NCI-H1694 (cell line): ENCODE data around the gene DLG1.
"Not testable (repeated sequence)": the region's sequence is repeated elsewhere in the genome, so short reads cannot be mapped to it uniquely, and the experiment has no call there.

Experiments used
- DNase-seq: peaks from one replicate; lab custom pipeline; 2025; lab: John Stamatoyannopoulos, UW

The DLG1 gene

GRCh38 chr3:197244751-197245150, 53.7 kb downstream of the DLG1 start:
- no peak for DNase-seq

- DNase-seq: no peak
Observed at GRCh38 chr3:197242784-197243432, 55.5 kb downstream of the DLG1 start.

- DNase-seq: no peak
Observed at GRCh38 chr3:197241173-197241572, 57.2 kb downstream of the DLG1 start.

GRCh38 chr3:197239857-197240256, 58.6 kb downstream of the DLG1 start:
- DNase-seq: no peak

GRCh38 chr3:197238842-197239241, 59.6 kb downstream of the DLG1 start:
- no peak for DNase-seq

- DNase-seq: no peak
Observed at GRCh38 chr3:197237897-197238296, 60.5 kb downstream of the DLG1 start.

- DNase-seq: no peak
Observed at GRCh38 chr3:197236362-197236761, 62.0 kb downstream of the DLG1 start.

- no peak for DNase-seq
Observed at GRCh38 chr3:197234947-197235914, 63.2 kb downstream of the DLG1 start.

GRCh38 chr3:197231321-197231720, 67.1 kb downstream of the DLG1 start:
- no peak for DNase-seq

GRCh38 chr3:197229836-197230235, 68.6 kb downstream of the DLG1 start:
- no peak for DNase-seq

- no peak for DNase-seq
Observed at GRCh38 chr3:197229178-197229577, 69.2 kb downstream of the DLG1 start.

GRCh38 chr3:197227780-197228574, 70.4 kb downstream of the DLG1 start:
- no peak for DNase-seq

GRCh38 chr3:197226179-197226578, 72.2 kb downstream of the DLG1 start:
- DNase-seq: no peak

- DNase-seq: no peak
Observed at GRCh38 chr3:197225579-197225978, 72.8 kb downstream of the DLG1 start.

- DNase-seq: peak; percentile 49
Observed at GRCh38 chr3:197224034-197224444, 74.4 kb downstream of the DLG1 start.

- no peak for DNase-seq
Observed at GRCh38 chr3:197222937-197223370, 75.5 kb downstream of the DLG1 start.

- no peak for DNase-seq
Observed at GRCh38 chr3:197219619-197220018, 78.8 kb downstream of the DLG1 start.

- no peak for DNase-seq
Observed at GRCh38 chr3:197218210-197218609, 80.2 kb downstream of the DLG1 start.

GRCh38 chr3:197216914-197217313, 81.5 kb downstream of the DLG1 start:
- DNase-seq: no peak

GRCh38 chr3:197216169-197216860, 82.1 kb downstream of the DLG1 start:
- no peak for DNase-seq

GRCh38 chr3:197212290-197212689, 86.1 kb downstream of the DLG1 start:
- DNase-seq: no peak

GRCh38 chr3:197211698-197212097, 86.7 kb downstream of the DLG1 start:
- not testable (repeated sequence) for DNase-seq
